Measurements from ENCODE around the gene TTC33. TPM values are rescaled to one million over a fixed set of nuclear protein-coding genes. Genes with fewer than 3 reads are reported as not detected.

Gene TTC33
- total and polyA plus RNA-seq, 2 of the 13 experiments (the other 11 are each of a cell fraction or from before 2014, with no cell fraction given), result 4.5 to 20.0 TPM

DNA sequence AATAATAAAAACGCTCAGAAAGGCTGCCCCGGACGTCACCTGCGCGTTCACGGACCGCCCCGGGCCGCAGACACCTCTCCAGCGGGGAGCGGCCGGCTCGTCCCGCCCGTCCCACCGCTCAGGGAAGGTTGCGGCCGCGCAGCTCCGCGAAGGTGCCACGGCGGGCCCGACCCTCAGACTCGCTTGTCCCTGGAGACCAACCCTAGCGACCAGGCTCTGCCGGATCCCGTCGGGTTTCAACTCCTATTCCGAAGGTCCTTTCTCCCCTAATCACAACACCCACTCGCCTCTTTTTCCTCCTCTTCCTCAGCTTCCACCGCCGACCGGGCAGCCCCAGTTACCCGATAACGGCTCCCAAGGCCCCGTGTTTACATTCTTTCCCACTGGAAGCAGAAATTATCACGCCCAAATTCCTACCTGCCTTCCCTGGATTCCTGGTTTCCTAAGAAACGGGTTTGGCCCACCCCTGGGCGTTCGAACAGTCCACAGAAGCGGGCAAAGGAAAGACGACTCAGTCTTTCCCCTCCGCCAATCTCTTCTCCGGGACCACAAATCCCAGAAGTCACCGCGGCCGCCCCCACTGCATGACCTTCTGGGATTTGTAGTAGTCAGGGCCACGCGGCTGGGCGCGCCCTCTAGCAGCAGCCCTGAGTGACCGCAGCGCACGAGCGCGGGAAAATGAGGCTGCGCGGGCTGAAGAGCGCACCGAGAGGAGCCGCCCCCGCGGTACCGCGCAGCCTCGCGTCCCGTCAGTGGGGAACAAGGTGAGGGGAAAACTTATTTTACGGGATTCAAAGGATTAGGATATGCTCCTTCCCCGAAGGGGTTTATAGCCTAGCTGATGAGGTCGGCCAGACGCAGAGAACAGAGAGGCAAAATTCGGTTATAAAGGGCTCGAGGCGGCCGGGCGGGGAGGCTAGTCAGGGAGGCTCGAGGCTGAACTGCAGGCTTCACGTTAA lies at the start of gene TTC33 (continued):
- TF ChIP-seq SALL2 (CRISPR knock-in tag; IDR thresholded peaks at IDR 0.05) (no peak), ZMAT3 (CRISPR knock-in tag; conservative IDR thresholded peaks at IDR 0.05) (peak; percentile 43; the same call in 1 of the 2 replicates), SMC3 (IDR thresholded peaks at IDR 0.05; ENCODE audit: low read length) (no peak), ZNF30 (CRISPR knock-in tag; IDR thresholded peaks at IDR 0.05) (no peak), ZSCAN9 (CRISPR knock-in tag; IDR thresholded peaks at IDR 0.05; ENCODE audit: borderline replicate concordance) (0 out of 2 replicates have a peak, but pooled peaks have one; percentile 16), ZBTB3 (CRISPR knock-in tag; IDR thresholded peaks at IDR 0.05; ENCODE audit: borderline replicate concordance, low read depth) (no peak; the same call in 1 of the 2 replicates), ZNF720 (CRISPR knock-in tag; IDR thresholded peaks at IDR 0.05) (no peak), NKX3-1 (CRISPR knock-in tag; IDR thresholded peaks at IDR 0.05) (no peak), KDM3A (CRISPR knock-in tag; IDR thresholded peaks at IDR 0.05; ENCODE audit: low read depth) (peak; percentile 80; the same call in 1 of the 2 replicates), ARNT2 (CRISPR knock-in tag; IDR thresholded peaks at IDR 0.05; ENCODE audit: low read depth) (peak; percentile 77), SMARCC2 (IDR thresholded peaks at IDR 0.05) (no peak), ZNF567 (CRISPR knock-in tag; IDR thresholded peaks at IDR 0.05; ENCODE audit: borderline replicate concordance) (no peak; the same call in 1 of the 2 replicates), ZNF773 (CRISPR knock-in tag; IDR thresholded peaks at IDR 0.05; ENCODE audit: borderline replicate concordance) (no peak), POGZ (CRISPR knock-in tag; IDR thresholded peaks at IDR 0.05) (peak; percentile 89), MAFF (IDR thresholded peaks at IDR 0.05; ENCODE audit: low read depth, low read length) (no peak), ZFAT (CRISPR knock-in tag; conservative IDR thresholded peaks at IDR 0.05) (no peak), ZNF10 (CRISPR knock-in tag; IDR thresholded peaks at IDR 0.05; ENCODE audit: borderline replicate concordance, low read depth) (no peak), RFX5 (IDR thresholded peaks at IDR 0.05; ENCODE audit: low read depth, low read length) (no peak), MXD4 (CRISPR knock-in tag; IDR thresholded peaks at IDR 0.05) (peak; percentile 87; the same call in 1 of the 2 replicates), DPF2 (CRISPR knock-in tag; IDR thresholded peaks at IDR 0.05; ENCODE audit: borderline replicate concordance, low read depth) (no peak)
- TF ChIP-seq, protein P1, sequence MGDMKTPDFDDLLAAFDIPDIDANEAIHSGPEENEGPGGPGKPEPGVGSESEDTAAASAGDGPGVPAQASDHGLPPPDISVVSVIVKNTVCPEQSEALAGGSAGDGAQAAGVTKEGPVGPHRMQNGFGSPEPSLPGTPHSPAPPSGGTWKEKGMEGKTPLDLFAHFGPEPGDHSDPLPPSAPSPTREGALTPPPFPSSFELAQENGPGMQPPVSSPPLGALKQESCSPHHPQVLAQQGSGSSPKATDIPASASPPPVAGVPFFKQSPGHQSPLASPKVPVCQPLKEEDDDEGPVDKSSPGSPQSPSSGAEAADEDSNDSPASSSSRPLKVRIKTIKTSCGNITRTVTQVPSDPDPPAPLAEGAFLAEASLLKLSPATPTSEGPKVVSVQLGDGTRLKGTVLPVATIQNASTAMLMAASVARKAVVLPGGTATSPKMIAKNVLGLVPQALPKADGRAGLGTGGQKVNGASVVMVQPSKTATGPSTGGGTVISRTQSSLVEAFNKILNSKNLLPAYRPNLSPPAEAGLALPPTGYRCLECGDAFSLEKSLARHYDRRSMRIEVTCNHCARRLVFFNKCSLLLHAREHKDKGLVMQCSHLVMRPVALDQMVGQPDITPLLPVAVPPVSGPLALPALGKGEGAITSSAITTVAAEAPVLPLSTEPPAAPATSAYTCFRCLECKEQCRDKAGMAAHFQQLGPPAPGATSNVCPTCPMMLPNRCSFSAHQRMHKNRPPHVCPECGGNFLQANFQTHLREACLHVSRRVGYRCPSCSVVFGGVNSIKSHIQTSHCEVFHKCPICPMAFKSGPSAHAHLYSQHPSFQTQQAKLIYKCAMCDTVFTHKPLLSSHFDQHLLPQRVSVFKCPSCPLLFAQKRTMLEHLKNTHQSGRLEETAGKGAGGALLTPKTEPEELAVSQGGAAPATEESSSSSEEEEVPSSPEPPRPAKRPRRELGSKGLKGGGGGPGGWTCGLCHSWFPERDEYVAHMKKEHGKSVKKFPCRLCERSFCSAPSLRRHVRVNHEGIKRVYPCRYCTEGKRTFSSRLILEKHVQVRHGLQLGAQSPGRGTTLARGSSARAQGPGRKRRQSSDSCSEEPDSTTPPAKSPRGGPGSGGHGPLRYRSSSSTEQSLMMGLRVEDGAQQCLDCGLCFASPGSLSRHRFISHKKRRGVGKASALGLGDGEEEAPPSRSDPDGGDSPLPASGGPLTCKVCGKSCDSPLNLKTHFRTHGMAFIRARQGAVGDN (CRISPR knock-in tag; IDR thresholded peaks at IDR 0.05), result peak; percentile 91
- TF ChIP-seq, protein P2, sequence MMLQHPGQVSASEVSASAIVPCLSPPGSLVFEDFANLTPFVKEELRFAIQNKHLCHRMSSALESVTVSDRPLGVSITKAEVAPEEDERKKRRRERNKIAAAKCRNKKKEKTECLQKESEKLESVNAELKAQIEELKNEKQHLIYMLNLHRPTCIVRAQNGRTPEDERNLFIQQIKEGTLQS (CRISPR knock-in tag; IDR thresholded peaks at IDR 0.05), result 0 out of 2 replicates have a peak, but pooled peaks have one; percentile 12
- TF ChIP-seq, protein P3, sequence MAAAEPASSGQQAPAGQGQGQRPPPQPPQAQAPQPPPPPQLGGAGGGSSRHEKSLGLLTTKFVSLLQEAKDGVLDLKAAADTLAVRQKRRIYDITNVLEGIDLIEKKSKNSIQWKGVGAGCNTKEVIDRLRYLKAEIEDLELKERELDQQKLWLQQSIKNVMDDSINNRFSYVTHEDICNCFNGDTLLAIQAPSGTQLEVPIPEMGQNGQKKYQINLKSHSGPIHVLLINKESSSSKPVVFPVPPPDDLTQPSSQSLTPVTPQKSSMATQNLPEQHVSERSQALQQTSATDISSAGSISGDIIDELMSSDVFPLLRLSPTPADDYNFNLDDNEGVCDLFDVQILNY (CRISPR knock-in tag; conservative IDR thresholded peaks at IDR 0.05), result peak; percentile 97
- TF ChIP-seq, protein P4, sequence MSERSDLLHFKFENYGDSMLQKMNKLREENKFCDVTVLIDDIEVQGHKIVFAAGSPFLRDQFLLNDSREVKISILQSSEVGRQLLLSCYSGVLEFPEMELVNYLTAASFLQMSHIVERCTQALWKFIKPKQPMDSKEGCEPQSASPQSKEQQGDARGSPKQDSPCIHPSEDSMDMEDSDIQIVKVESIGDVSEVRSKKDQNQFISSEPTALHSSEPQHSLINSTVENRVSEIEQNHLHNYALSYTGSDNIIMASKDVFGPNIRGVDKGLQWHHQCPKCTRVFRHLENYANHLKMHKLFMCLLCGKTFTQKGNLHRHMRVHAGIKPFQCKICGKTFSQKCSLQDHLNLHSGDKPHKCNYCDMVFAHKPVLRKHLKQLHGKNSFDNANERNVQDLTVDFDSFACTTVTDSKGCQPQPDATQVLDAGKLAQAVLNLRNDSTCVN (CRISPR knock-in tag; IDR thresholded peaks at IDR 0.05; ENCODE audit: borderline replicate concordance), result 0 out of 2 replicates have a peak, but pooled peaks have one; percentile 32
